Body of pancreas (tissue), 4 donors: ENCODE measurements around the gene EED. TPM values are rescaled to one million over a fixed set of nuclear protein-coding genes. Genes with fewer than 3 reads are reported as not detected.
"Not testable (repeated sequence)": the region's sequence is repeated elsewhere in the genome, so short reads cannot be mapped to it uniquely, and the experiment has no call there.

ENCODE experiments used
- ATAC-seq: fragments of 150-250 bp; one replicate; pipeline ENCODE4 v1.9.1; 2016
- DNase-seq, 4 donors: peaks; one replicate each; pipeline ENCODE4 v3.0.0-alpha.2; 2019
- H3K27ac ChIP-seq, 4 donors: fragments of 200-600 bp; sonication (generic); 1 replicate in 3 of 4; 2 replicates in 1 of 4; pipeline versions ENCODE4 v1.5.1 to v1.6.1; 2016 to 2019; ENCODE audit warnings: mild to moderate bottlenecking in 1 of 4, mixed read lengths in 1 of 4, moderate library complexity in 1 of 4
- H3K27me3 ChIP-seq, 2 donors: fragments of 200-600 bp; sonication (generic); one replicate each; pipeline ENCODE4 v1.6.0; 2016; ENCODE audit warnings: mild to moderate bottlenecking in 1 of 2
- H3K36me3 ChIP-seq, 2 donors: fragments of 200-600 bp; sonication (generic); replicated peaks in 1 of 2; 2 replicates each; pipeline ENCODE4 v1.5.1; 2016; ENCODE audit warnings: low read depth in 2 of 2; ENCODE audit not compliant: insufficient read depth in 1 of 2
- H3K4me1 ChIP-seq: fragments of 200-600 bp; sonication (generic); one replicate; pipeline ENCODE4 v1.6.0; 2016
- H3K4me3 ChIP-seq, 2 donors: fragments of 200-600 bp; sonication (generic); 1 replicate in 1 of 2; 2 replicates in 1 of 2; pipeline ENCODE4 v1.5.1; 2016 to 2019
- H3K9me3 ChIP-seq, 3 donors: fragments of 200-600 bp; sonication (generic); 1 replicate in 2 of 3; 2 replicates in 1 of 3; pipeline ENCODE4 v1.5.1; 2016
- POLR2A ChIP-seq, 3 donors: fragments of 450-650 bp; IDR thresholded peaks; one replicate each; pipeline ENCODE4 v1.6.1; 2016; ENCODE audit warnings: antibody characterized with exemption in 3 of 3, mild to moderate bottlenecking in 2 of 3
- WGBS, 2 donors: methylation state at CpG; one replicate each; pipeline ENCODE4 v1.1.5; 2017; 5-methylcytosine and 5-hydroxymethylcytosine counted together
- intact Hi-C: fragments of 100-400 bp; cut with DNase I; formaldehyde crosslinking; loops from one replicate; pipeline ENCODE4 v1.15.1; 2023
- total RNA-seq, 2 donors: library from RNA; depleted of rRNA; stranded (reverse); fragments of >200 nt; gene quantifications; one replicate each; pipeline ENCODE4 v1.1.0, GENCODE V29; 2016
- TF ChIP-seq, protein P1 (sequence below), 7 experiments: fragments of 450-650 bp in 4 of 7; fragments of 200-600 bp in 3 of 7; sonication (generic) in 3 of 7; IDR thresholded peaks; one replicate each; pipeline ENCODE4 v1.5.1; 2016 to 2019; ENCODE audit warnings: antibody characterized with exemption in 7 of 7

Gene EED
- total RNA-seq, 2 donors from 2014 or later, result 14.5 to 20.1 TPM

- Histone ChIP-seq H3K4me1 (no peaks in the 10 kb centered on the region), H3K27ac (no peak overlapping the region), H3K4me3 (no peak overlapping the region), H3K36me3 (no peaks in the 10 kb centered on the region), H3K9me3 (no peaks in the 10 kb centered on the region), H3K27me3 (no peaks in the 10 kb centered on the region)
- ATAC-seq, result no peak
- intact Hi-C loops, result no loop called here
- TF ChIP-seq POLR2A (IDR thresholded peaks at IDR 0.05), result no peak
- TF ChIP-seq, protein P1, sequence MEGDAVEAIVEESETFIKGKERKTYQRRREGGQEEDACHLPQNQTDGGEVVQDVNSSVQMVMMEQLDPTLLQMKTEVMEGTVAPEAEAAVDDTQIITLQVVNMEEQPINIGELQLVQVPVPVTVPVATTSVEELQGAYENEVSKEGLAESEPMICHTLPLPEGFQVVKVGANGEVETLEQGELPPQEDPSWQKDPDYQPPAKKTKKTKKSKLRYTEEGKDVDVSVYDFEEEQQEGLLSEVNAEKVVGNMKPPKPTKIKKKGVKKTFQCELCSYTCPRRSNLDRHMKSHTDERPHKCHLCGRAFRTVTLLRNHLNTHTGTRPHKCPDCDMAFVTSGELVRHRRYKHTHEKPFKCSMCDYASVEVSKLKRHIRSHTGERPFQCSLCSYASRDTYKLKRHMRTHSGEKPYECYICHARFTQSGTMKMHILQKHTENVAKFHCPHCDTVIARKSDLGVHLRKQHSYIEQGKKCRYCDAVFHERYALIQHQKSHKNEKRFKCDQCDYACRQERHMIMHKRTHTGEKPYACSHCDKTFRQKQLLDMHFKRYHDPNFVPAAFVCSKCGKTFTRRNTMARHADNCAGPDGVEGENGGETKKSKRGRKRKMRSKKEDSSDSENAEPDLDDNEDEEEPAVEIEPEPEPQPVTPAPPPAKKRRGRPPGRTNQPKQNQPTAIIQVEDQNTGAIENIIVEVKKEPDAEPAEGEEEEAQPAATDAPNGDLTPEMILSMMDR (IDR thresholded peaks at IDR 0.05), result no peak
- no peak for DNase-seq
These were observed 49.5 kb downstream of the EED start for GRCh38 chr11:86294026-86294425.

DNA sequence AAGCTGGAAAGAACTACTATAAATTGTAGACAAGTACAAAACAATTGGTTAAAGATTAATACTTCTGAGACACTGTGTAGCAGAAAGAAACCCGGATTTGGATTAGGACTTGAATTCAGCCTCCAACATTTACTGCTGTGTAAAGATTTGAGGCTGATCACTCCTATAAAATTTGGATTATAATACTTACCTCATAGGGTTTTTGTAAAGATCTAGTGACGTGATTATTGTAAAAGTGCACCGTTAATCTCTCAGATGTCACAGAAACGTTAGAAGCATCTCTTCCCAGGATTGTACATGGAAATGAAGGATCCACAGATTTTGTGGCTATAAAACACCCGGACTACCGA is 57.2 kb downstream of the EED start:
- Histone ChIP-seq H3K27ac (peak overlapping the region in 2 of 4 donors; percentile 85), H3K4me3 (peak overlapping the region in 1 of 2 donors; percentile 93), H3K9me3 (no peaks in the 10 kb centered on the region), H3K36me3 (no peaks in the 10 kb centered on the region), H3K27me3 (no peaks in the 10 kb centered on the region), H3K4me1 (peaks cover 13% of the 10 kb centered on the region)
- intact Hi-C loops, result no loop called here
- TF ChIP-seq, protein P1 (IDR thresholded peaks at IDR 0.05), result no peak
- TF ChIP-seq POLR2A (IDR thresholded peaks at IDR 0.05), result no peak
- WGBS, 2 donors, result 2 to 4% methylated on average over 6 of the region's 6 CpGs
- ATAC-seq (no peak), DNase-seq (no peak)

- Histone ChIP-seq H3K4me1 (peaks cover 13% of the 10 kb centered on the region), H3K4me3 (peak within 1 kb of the TSS; percentile 65 to 93), H3K9me3 (no peaks in the 10 kb centered on the region), H3K36me3 (no peaks in the 10 kb centered on the region), H3K27me3 (no peaks in the 10 kb centered on the region), H3K27ac (peak within 1 kb of the TSS; percentile 59 to 85 (median 83))
- WGBS, 2 donors, result 0% methylated on average over 24 to 30 of the region's 30 CpGs
- TF ChIP-seq, protein P1 (IDR thresholded peaks at IDR 0.05), result peak in 1 of 7 experiments; percentile 8
- peak in 2 of 3 donors; percentile 65 to 68 for TF ChIP-seq POLR2A (IDR thresholded peaks at IDR 0.05)
- intact Hi-C loops, result no loop called here
- DNase-seq (peak; percentile 99 to 100 (median 99)), ATAC-seq (peak; percentile 99)
These were observed 57.7 kb downstream of the EED start, which contains the start of gene HIKESHI for GRCh38 chr11:86302092-86302793. TSS of gene HIKESHI (plus strand) at chr11:86302240. CDS start at chr11:86302449, 209 bp downstream.

GRCh38 chr11:86303257-86303656 is 58.7 kb downstream of the EED start:
- no peak for ATAC-seq
- no peak overlapping the region for H3K27ac ChIP-seq

GRCh38 chr11:86308710-86309109 is 64.2 kb downstream of the EED start:
- DNase-seq, H3K27me3 ChIP-seq, H3K9me3 ChIP-seq, H3K27ac ChIP-seq, H3K4me1 ChIP-seq, H3K36me3 ChIP-seq, intact Hi-C loops, H3K4me3 ChIP-seq, ATAC-seq: not testable (repeated sequence)
- WGBS, 2 donors, result 86 to 97% methylated on average over 3 to 4 of the region's 4 CpGs

More at GRCh38 chr11:86303257-86303656, 58.7 kb downstream of the EED start:
- DNase-seq, result no peak
- intact Hi-C loops, result no loop called here
- Histone ChIP-seq H3K36me3 (no peaks in the 10 kb centered on the region), H3K9me3 (no peaks in the 10 kb centered on the region), H3K4me1 (peaks cover 13% of the 10 kb centered on the region), H3K27me3 (no peaks in the 10 kb centered on the region), H3K4me3 (peak overlapping the region; percentile 65 to 93)
- no peak for TF ChIP-seq POLR2A (IDR thresholded peaks at IDR 0.05)
- TF ChIP-seq, protein P1 (IDR thresholded peaks at IDR 0.05), result no peak
- 56 to 61% methylated on average over 2 of the region's 2 CpGs for WGBS, 2 donors
